GM21737 (cell line): ENCODE results near the gene TMEM130.
"Not testable (repeated sequence)": the region's sequence is repeated elsewhere in the genome, so short reads cannot be mapped to it uniquely, and the experiment has no call there.

ENCODE experiments used
- ATAC-seq: cut with Tn5 transposase; IDR thresholded peaks from one replicate; pipeline ENCODE4 v1.9.1; 2021; ENCODE audit warnings: mild to moderate bottlenecking, moderate library complexity; ENCODE audit not compliant: unreplicated experiment

Gene TMEM130

DNA sequence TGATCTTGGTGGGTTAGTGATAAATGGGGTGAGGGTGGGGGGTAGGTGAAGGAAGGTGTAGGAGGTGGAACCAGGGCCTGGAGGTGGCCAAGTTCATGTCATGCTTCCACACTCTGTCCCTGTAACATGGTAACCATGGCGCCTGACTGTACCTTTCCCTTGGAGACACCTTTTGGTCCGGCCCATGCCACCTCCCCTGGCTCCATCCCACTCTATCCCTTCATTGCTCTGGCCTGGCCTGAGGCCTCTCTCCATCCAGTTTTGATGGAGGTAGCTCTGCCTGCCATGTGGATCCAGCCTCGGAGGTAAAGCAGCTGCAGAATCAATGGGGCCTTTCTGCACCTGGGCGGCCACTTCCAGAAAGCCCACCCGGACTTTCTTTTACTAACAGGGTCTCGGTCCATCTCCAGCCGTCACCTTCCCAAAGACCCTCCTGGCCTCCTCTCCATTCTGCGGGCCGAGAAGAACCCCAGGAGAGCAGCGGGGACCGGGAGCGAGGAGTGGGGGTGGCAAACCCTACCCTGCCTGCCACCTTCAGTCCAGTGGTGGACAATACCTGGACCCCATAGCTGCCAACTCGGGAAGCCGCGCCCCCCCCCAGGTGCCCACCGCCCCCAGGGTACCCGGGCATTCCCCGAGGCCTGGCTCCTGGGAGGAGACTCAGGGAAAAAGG, 8.0 kb upstream of the TMEM130 start:
- ATAC-seq = no peak

DNA sequence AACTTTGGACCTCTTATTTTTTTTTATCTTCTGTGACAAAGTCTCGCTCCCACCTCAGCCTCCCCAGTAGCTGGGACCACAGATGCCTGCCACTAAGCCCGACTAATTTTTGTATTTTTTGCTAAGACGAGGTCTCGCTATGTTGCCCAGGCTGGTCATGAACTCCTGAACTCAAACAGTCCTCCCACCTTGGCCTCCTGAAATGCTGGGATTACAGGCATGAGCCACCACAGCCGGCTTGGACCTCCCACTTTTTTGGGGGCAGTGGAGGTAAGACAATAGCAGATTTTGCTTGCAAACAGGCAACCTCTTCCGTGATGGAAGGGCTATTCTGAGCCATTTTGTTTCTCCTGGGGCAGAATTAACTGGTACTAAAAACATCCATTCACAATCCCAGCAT, 7.3 kb upstream of the TMEM130 start:
- ATAC-seq = no peak

DNA sequence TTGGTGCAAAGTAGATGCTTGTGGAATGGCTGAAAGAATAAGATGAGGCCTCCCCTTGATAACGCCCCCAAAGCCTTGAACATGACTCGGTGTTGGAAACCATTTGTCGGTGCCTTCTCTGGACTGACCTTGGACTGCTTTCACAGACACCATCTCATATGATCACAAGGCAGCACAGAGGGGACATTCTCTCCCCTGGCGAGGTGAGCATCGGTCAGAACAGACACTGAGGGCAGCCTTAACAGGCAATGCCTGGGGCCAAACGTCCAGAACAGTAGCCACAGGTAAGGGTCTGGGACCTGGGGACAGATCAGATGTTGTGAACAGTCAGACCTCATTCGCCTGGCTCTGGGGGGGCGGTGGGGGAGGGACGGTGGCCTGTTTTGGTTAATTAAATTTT, 5.7 kb upstream of the TMEM130 start:
- no peak for ATAC-seq

- no peak for ATAC-seq
Observed at GRCh38 chr7:98874942-98875341, 5.1 kb upstream of the TMEM130 start.

DNA sequence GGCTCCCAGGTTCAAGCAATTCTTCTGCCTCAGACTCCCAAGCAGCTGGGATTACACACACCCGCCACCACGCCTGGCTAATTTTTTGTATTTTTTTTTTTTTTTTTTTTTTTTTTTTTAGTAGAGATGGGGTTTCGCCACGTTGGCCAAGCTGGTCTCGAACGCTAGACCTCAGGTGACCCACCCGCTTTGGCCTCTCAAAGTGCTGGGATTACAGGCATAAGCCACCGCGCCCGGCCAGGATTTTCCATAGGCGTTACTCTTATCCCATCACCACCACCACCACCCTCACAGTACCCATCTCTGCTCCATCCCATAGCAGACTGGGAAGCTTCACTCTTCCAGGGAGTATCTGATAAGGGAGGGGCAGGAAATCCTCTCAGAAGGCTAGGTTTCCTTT, 3.8 kb upstream of the TMEM130 start:
- ATAC-seq = not testable (repeated sequence)

DNA sequence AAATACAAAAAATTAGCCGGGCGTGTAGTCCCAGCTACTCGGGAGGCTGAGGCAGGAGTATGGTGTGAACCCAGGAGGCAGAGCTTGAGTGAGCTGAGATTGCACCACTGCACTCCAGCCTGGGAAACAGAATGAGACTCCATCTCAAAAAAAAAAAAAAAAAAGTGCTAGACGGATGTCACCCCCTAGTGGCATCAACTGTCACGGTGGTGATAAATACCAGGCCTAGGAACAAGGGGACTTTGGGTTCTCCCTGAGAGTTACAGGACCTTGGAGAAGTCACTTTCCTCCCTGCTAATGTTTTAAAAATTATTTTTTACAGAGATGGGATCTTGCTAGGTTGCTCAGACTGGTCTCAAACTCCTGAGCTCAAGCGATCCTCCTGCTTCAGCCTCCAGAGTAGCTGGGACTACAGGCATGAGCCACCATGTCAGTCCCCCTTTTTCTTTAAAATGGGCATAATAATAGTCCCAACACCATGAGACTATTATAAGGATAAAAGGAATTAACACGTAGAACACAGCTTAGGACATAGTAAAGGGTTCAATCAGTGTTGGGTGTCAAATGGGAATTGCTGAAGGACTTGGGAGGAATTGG, 2.6 kb upstream of the TMEM130 start:
- ATAC-seq = no peak

DNA sequence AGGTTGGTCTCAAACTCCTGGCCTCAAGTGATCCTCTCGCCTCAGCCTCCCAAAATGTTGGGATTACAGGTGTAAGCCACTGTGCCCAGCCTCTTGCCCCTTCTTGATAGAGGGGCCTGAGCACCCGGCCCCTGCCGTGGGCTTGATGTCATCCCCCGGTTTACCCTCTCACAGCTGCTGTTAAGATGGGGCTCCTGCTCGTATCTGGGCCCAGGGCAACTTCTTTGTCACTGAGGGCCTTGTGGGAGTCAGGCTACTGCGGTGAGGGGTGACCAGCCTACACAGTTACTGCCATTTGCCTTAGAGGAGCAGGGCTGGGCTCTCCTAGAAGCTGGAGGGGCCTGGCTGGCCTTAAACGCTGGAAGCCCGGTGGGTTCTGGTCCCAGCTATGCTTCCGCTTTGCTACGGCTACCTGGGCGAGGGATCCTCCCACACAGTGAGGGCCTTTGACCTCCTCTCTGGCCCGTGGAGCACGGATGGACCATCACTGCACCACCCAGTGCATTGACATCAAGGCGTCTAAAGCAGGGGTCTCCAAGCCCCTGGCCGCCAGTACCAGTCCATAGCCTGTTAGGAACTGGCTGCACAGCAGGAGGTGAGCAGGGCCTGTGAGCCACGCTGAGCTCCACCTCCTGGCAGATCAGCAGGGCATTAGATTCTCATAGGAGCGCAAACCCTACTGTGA, 1.1 kb upstream of the TMEM130 start:
- ATAC-seq = no peak

DNA sequence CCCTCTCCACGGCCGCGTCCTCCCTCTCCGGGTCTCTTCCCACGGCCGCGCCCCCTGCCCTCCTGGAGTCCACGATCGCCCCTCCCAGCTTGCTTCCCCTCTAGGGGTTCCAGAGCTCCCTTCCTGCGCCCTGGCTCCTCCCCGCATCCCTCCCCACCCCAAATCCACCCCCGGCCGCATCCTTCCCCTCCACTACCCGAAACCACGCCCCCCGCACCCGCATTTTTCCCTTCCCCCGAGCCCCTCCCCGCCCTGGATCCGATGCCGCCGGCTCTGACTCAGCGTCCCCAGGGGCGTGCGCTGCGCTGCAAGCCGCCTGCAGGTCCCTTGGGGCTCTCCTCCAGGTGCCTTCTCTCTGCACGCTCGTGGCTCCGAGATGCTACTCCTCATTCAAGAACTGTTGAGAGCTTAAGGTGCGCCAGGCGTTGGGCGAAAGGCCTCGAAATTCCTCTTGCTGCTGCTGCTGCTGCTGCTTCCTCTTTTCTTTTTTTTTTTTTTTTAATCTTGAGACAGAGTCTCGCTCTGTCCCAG, 372 bp upstream of the TMEM130 start:
- ATAC-seq = peak; percentile 84

DNA sequence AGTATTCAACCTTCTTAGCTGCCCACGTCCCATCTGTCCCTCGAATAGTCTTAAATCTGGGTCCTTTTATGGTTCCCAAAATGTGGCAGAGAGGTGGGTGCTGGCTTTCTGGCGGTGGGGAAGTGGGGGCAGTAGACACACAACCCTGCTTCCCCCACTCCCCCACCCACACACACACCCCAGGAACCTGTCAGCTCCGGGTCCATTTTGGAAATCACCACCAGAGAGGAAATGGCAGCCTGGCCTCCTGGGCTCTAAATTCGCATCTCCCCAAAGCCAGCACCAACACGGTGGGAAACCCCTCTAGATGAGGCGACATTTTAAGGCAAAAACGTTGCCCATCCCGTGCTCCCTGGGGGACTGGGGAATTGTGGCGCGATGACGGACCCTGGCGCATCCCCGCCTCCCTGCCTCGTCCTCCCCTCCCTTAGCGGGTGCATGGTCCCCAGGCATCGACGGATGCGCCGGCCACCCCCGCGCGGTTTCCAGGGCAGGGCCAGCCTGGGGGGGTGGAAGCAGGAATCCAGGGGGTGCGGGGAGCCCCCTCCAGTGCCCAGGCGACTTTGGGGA, 702 bp downstream of the TMEM130 start:
- no peak for ATAC-seq

GRCh38 chr7:98868450-98868849, 1.4 kb downstream of the TMEM130 start:
- no peak for ATAC-seq

DNA sequence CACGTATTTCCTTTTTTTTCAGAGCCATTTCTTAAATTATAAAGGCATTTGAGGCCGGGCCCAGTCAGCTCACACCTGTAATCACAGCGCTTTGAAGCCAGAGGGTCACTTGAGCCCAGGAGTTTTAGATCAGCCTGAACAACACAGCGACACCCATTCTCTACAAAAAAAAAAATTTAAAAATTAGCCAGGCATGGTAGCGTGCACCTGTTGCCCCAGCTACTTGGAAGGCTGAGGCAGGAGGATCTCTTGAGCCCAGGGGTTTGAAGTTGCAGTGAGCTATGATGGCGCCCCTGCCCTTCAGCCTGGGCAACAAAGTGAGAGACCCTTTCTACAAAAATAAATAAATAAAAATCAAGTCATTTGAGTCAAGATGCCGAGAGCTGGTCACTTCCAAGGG, 3.0 kb downstream of the TMEM130 start:
- no peak for ATAC-seq

DNA sequence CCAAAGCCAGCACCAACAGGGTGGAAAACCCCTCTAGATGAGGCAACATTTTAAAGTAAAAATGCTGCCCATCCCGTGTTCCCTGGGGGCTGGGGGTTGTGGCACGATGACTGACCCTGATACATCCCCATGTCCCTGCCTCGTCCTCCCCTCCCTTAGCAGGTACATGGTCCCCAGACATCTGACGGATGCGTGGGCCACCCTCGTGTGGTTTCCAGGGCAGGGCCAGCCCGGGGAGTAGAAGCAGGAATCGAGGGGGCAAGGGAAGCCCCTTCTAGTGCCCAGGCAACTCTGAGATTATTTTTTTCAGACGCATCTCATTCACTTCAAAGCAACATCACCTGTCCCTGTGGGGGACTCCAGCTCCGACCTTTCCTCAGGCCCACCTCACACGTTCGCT, 3.5 kb downstream of the TMEM130 start:
- ATAC-seq = no peak

DNA sequence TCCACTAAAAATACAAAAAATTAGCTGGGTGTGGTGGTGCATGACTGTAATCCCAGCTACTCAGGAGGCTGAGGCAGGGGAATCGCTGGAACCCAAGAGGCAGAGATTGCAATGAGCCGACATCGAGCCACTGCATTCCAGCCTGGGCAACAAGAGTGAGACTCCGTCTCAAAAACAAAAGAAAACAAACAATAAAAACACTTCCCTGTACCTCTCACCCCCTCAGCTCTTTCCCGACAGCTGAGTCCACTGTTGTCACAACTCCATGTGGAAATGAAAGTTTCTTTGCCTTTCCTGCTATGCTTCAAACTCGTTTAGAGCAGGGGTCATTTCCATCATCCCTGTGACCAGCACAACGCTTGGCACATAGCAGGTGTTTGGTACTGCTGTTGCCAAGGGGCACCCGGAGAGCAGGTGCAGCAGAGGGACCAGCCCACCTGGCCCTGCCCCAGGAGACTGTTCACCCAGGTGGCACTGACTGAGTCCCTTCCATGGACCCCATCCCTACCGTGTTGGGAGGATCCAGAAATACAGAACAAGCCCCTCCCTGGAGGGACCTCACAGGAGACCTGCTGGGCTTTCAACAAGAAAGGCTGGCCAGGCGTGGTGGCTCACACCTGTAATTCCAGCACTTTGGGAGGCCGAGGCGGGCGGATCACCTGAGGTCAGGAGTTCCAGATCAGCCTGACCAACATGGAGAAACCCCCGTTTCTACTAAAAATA, 4.9 kb downstream of the TMEM130 start:
- no peak for ATAC-seq

DNA sequence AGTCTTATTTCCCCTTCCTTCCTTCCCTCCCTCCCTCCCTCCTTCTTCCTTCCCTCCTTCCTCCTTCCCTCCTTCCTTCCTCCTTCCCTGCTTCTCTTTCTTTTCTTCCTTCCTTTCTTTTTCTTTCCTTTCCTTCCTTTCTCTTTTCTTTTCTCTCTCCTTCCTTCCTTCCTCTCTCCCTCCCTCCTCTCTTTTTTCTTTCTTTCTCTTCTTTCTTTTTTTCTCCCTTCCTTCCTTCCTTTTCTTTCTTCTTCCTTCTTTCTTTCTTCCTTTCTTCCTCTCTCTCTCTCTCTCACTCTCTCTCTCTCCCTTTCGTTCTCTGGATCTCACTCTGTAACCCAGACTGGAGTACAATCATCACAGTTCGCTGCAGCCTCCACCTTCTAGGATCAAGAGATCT, 6.2 kb downstream of the TMEM130 start:
- no peak for ATAC-seq

DNA sequence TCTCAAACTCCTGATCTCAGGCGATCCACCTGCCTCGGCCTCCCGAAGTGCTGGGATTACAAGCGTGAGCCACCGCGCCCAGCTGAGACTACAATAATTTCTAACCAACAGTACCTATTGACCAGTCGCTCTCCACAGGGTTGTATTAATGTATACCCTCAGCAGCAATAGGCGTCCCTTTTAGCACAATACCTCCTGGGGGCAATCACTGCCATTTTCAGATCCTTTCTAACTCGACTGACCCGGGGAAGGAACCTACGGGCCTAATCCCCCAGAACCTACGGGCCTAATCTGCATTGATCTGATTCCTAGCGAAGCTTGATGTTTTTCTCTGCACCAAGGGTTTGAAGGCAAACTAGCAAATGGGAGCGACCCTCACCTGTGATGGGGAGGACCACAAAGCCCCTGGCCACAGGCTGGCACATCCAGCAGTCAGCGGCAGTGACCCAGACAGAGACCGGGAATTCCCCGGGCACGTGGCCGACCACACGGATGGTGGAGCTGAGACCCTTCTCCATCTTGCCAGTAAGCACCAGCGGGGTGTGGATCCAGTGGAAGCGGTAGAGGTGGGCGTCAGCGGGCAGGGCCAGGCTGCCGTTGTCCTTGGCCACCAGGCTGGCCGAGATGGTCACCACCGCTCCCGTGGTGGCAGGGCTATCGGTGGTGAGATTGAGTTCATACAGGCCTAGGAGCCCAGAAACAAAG, 6.9 kb downstream of the TMEM130 start:
- no peak for ATAC-seq

- ATAC-seq = no peak
Observed at GRCh38 chr7:98862203-98862602, 7.6 kb downstream of the TMEM130 start.

GRCh38 chr7:98860071-98860470, 9.7 kb downstream of the TMEM130 start:
- ATAC-seq = no peak

GRCh38 chr7:98855610-98856422, 14.0 kb downstream of the TMEM130 start:
- ATAC-seq = no peak

- no peak for ATAC-seq
Observed at GRCh38 chr7:98852826-98853225, 17.0 kb downstream of the TMEM130 start.

GRCh38 chr7:98848918-98849317, 20.9 kb downstream of the TMEM130 start:
- no peak for ATAC-seq
